AG10803 (cell line): ENCODE measurements around the gene SEM1.
"Not testable (repeated sequence)": the region's sequence is repeated elsewhere in the genome, so short reads cannot be mapped to it uniquely, and the experiment has no call there.

ENCODE experiments used
- DNase-seq: peaks from one replicate; pipeline ENCODE4 v3.0.0; 2010; ENCODE audit warnings: low read depth
- H3K4me3 ChIP-seq: 2 replicates; pipeline ENCODE4 v1.5.1; 2011; ENCODE audit warnings: mild to moderate bottlenecking, low read length, control low read depth
- TF ChIP-seq, protein P1 (sequence below): conservative IDR thresholded peaks from 2 replicates; pipeline ENCODE4 v1.5.1; 2011; ENCODE audit warnings: mild to moderate bottlenecking, low read length, control low read depth, inconsistent platforms

SEM1 gene

DNA sequence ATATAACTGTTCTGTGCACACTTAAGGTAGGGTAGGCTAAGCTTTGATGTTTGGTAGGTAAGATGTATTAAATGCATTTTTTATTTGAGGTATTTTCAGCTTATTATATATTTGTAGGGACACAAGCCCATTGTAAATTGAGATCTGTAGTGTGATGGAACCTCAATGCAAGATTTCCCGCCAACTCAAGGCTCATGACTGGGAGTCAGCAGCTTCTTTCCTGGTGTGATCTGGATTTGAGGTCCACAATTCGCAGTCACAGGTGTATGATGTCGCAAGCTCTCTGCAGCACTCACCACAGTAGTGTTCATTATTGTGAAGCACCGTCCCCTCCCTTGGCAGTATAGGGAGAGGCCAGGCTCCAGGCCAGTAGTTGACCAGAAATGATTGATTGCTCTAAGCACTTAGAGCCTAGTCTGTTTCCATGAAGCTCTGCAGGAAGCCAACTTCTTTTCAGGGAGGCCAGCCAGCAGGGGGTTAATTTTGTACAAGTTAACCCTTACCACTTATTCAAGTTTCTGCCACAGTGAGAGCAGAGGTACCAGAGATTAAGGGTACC is 54.9 kb downstream of the SEM1 start:
- DNase-seq: no peak

DNA sequence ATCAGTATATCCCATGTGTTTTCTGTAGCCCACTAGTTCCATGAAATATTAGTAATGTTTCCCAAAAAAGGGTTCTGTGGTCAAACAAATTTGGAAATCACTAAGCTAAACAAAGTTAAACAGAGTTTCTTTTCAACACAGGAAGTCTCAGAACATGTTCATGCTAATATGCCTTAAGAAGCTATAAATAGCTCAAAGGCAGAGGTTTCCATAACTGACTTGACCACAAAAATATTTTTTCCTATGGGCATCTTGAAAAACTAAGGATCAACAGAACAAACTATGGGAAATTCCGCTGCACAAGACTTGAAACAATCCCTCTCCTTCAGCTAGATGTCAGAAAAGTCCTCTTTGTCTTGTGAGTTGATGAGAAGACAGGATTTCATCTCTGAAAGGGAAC is 59.7 kb downstream of the SEM1 start:
- DNase-seq: peak; percentile 21
- H3K4me3 ChIP-seq: no peak overlapping the region
- TF ChIP-seq, protein P1, sequence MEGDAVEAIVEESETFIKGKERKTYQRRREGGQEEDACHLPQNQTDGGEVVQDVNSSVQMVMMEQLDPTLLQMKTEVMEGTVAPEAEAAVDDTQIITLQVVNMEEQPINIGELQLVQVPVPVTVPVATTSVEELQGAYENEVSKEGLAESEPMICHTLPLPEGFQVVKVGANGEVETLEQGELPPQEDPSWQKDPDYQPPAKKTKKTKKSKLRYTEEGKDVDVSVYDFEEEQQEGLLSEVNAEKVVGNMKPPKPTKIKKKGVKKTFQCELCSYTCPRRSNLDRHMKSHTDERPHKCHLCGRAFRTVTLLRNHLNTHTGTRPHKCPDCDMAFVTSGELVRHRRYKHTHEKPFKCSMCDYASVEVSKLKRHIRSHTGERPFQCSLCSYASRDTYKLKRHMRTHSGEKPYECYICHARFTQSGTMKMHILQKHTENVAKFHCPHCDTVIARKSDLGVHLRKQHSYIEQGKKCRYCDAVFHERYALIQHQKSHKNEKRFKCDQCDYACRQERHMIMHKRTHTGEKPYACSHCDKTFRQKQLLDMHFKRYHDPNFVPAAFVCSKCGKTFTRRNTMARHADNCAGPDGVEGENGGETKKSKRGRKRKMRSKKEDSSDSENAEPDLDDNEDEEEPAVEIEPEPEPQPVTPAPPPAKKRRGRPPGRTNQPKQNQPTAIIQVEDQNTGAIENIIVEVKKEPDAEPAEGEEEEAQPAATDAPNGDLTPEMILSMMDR: no peak

More for the DNA sequence above, 54.9 kb downstream of the SEM1 start:
- TF ChIP-seq, protein P1: no peak
- H3K4me3 ChIP-seq: no peak overlapping the region

DNA sequence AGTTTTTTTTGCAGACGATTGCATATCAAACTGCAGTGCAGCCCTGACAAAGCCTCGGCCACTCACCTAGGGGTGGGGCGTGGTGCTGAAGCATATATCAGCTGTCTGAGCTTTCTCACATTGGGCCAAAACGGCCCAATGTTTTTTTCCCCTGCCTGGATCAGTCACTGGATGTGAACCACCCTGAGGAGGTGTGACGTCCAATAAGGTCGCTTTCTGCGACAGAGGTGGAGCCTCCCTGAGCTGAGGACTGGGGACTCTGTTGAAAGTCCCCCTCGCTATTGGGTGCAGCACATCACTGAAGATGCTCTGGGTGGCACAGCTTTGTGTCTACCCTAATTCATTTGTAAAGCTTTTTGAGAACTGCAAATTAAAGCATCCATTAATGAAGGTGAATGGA is 60.9 kb downstream of the SEM1 start:
- no peak for DNase-seq
- no peak overlapping the region for H3K4me3 ChIP-seq

DNA sequence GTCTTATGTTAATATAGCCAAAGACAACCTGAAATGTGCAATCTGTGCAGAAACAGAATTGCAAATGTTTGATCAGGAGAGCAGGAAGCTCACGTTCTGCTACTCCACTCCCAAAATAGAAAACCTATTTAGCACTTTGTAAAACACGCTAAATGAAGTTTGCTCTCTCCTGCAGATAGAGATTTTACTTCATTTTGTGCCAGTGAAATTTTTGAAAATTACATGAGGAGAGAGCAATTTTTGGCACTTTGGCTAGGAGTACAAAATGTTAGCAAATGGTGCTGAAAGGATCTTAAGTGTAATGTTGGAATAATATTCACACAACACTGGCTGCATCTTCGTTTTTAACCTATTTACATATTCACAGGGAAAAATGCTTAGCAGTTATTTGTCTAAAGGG is 61.9 kb downstream of the SEM1 start:
- TF ChIP-seq, protein P1: no peak
- no peak for DNase-seq
- no peak overlapping the region for H3K4me3 ChIP-seq

More for the DNA sequence above, 60.9 kb downstream of the SEM1 start:
- TF ChIP-seq, protein P1: no peak

DNA sequence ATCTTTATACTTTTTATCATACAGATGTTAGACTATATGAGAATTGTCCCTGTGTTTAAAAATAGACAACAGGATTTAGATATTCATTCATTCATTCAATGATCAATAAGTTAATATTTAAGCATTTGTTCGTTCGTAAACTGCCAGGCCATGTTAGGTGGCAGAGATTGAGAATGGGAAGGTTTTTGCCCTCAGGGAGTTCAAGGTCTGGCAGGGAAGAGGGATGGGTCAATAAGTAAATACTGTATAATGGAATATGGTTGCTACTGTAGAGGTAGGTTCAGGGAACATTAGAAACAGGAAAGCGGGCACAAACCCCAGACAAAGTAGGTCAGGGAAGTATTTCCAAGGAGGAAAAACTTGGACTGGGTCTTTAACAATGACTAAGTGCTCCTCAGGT is 64.6 kb downstream of the SEM1 start:
- TF ChIP-seq, protein P1: no peak
- no peak overlapping the region for H3K4me3 ChIP-seq
- DNase-seq: no peak

DNA sequence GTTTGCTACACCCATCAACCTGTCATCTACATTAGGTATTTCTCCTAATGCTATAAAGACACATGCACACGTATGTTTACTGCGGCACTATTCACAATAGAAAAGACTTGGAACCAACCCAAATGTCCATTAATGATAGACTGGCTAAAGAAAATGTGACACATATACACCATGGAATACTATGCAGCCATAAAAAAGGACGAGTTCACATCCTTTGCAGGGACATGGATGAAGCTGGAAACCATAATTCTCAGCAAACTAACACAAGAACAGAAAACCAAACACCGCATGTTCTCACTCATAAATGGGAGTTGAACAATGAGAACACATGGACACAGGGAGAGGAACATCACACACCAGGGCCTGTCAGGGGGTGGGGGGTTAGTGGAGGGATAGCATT is 66.2 kb downstream of the SEM1 start:
- not testable (repeated sequence) for DNase-seq

DNA sequence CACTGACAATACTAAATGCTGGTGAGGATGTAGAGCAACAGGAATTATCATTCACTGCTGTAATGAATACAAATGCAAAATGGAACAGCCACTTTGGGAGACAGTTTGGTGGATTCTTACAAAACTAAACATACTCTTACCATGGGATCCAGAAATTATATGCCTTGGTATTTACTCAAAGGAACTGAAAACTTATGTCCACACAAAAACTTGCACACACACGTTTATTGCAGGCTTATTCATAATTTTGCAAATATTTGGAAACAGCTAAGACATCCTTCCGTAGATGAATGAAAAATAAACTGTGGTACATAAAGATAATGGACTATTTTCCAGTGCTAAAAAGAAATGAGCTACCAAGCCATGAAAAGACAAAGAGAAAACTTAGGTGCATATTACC is 69.6 kb downstream of the SEM1 start:
- H3K4me3 ChIP-seq: no peak overlapping the region
- TF ChIP-seq, protein P1: no peak
- no peak for DNase-seq

More for the DNA sequence above, 66.2 kb downstream of the SEM1 start:
- H3K4me3 ChIP-seq: not testable (repeated sequence)
